Loucy (cell line): ENCODE measurements around the gene DEPDC7.
"Not testable (repeated sequence)": the region's sequence is repeated elsewhere in the genome, so short reads cannot be mapped to it uniquely, and the experiment has no call there.

Source experiments
- EZH2phosphoT487 ChIP-seq: fragments of 200-600 bp; IDR thresholded peaks from 2 replicates; pipeline ENCODE4 v1.6.1; 2018; ENCODE audit warnings: antibody characterized with exemption, mild to moderate bottlenecking, moderate library complexity, borderline replicate concordance
- TF ChIP-seq, protein P1 (sequence below): fragments of 200-600 bp; sonication (generic); conservative IDR thresholded peaks from 2 replicates; pipeline ENCODE4 v1.5.1; 2014; ENCODE audit warnings: mild to moderate bottlenecking, antibody characterized with exemption, low read length

DNA sequence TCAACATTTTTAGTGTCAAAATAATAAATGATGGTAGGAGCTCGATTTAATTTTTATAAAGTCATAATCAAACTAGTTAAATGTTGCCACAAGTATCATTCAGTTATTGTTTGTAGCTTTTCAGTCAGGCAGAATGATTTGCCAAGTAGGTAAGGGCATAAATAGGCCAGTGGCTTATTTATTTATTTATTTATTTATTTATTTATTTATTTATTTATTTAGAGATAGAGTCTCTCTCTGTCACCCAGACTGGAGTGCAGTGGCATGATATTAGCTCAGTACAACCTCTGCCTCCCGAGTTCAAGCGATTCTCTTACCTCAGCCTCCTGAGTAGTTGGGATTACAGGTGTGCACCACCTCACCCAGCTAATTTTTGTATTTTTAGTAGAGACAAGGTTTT, 43.4 kb upstream of the DEPDC7 start:
- TF ChIP-seq, protein P1, sequence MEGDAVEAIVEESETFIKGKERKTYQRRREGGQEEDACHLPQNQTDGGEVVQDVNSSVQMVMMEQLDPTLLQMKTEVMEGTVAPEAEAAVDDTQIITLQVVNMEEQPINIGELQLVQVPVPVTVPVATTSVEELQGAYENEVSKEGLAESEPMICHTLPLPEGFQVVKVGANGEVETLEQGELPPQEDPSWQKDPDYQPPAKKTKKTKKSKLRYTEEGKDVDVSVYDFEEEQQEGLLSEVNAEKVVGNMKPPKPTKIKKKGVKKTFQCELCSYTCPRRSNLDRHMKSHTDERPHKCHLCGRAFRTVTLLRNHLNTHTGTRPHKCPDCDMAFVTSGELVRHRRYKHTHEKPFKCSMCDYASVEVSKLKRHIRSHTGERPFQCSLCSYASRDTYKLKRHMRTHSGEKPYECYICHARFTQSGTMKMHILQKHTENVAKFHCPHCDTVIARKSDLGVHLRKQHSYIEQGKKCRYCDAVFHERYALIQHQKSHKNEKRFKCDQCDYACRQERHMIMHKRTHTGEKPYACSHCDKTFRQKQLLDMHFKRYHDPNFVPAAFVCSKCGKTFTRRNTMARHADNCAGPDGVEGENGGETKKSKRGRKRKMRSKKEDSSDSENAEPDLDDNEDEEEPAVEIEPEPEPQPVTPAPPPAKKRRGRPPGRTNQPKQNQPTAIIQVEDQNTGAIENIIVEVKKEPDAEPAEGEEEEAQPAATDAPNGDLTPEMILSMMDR: not testable (repeated sequence)
- not testable (repeated sequence) for TF ChIP-seq EZH2phosphoT487
